Mesenchymal stem cell (in vitro differentiated cells and primary cell): ENCODE data around the gene KIAA1191.

Experiments
- DNase-seq: peaks from one replicate; pipeline ENCODE4 v3.0.0-alpha.2; 2013
- H2AFZ ChIP-seq: one replicate; pipeline ENCODE4 v1.6.1; 2013; ENCODE audit warnings: low read depth, mild to moderate bottlenecking, control low read depth, inconsistent platforms, low read length, moderate library complexity
- H2AK5ac ChIP-seq: 2 replicates; pipeline ENCODE4 v1.6.1; 2013; ENCODE audit warnings: low read length, moderate library complexity, mild to moderate bottlenecking, inconsistent platforms; ENCODE audit not compliant: severe bottlenecking
- H2BK120ac ChIP-seq: one replicate; pipeline ENCODE4 v1.6.1; 2013; ENCODE audit warnings: low read depth, mild to moderate bottlenecking, inconsistent platforms, low read length, moderate library complexity
- H2BK12ac ChIP-seq, 2 experiments: one replicate each; pipeline ENCODE4 v1.6.1; 2013; ENCODE audit warnings: inconsistent platforms in 2 of 2, low read length in 2 of 2, mild to moderate bottlenecking in 2 of 2, moderate library complexity in 2 of 2, control low read depth in 1 of 2
- H2BK15ac ChIP-seq: one replicate; pipeline ENCODE4 v1.6.1; 2013; ENCODE audit warnings: mild to moderate bottlenecking, low read depth, inconsistent platforms; ENCODE audit not compliant: poor library complexity, severe bottlenecking
- H2BK5ac ChIP-seq: 2 replicates; pipeline ENCODE4 v1.6.1; 2013; ENCODE audit warnings: low read depth, mild to moderate bottlenecking, low read length, control low read depth, inconsistent platforms; ENCODE audit not compliant: poor library complexity, severe bottlenecking
- H3K14ac ChIP-seq, 2 experiments: one replicate each; pipeline ENCODE4 v1.6.1; 2013; ENCODE audit warnings: inconsistent platforms in 2 of 2, low read length in 2 of 2, control low read depth in 1 of 2, mild to moderate bottlenecking in 1 of 2, moderate library complexity in 1 of 2
- H3K18ac ChIP-seq, 2 experiments: one replicate each; pipeline ENCODE4 v1.6.1; 2013; ENCODE audit warnings: inconsistent platforms in 2 of 2, low read length in 2 of 2, control low read depth in 1 of 2, low read depth in 1 of 2, mild to moderate bottlenecking in 1 of 2
- H3K23ac ChIP-seq, 2 experiments: one replicate each; pipeline ENCODE4 v1.6.1; 2013; ENCODE audit warnings: inconsistent platforms in 2 of 2, low read length in 2 of 2, mild to moderate bottlenecking in 2 of 2, moderate library complexity in 2 of 2, control low read depth in 1 of 2
- H3K27ac ChIP-seq: 2 replicates; pipeline ENCODE4 v1.5.1; 2013; ENCODE audit warnings: mild to moderate bottlenecking, moderate library complexity, low read length, control low read depth, inconsistent platforms; ENCODE audit not compliant: poor library complexity, severe bottlenecking
- H3K27me3 ChIP-seq, 2 experiments: 2 replicates each; pipeline versions ENCODE4 v1.6.1 to v1.7.0; 2013; ENCODE audit warnings: low read length in 2 of 2, mild to moderate bottlenecking in 2 of 2, moderate library complexity in 2 of 2, control low read depth in 1 of 2, inconsistent platforms in 1 of 2; ENCODE audit not compliant: control insufficient read depth in 1 of 2, insufficient read depth in 1 of 2
- H3K36me3 ChIP-seq, 2 experiments: 2 replicates each; pipeline versions ENCODE4 v1.6.1 to v1.7.0; 2013; ENCODE audit warnings: low read length in 2 of 2, control low read depth in 1 of 2, inconsistent platforms in 1 of 2, low read depth in 1 of 2, mild to moderate bottlenecking in 1 of 2; ENCODE audit not compliant: insufficient read depth in 2 of 2, control insufficient read depth in 1 of 2
- H3K4ac ChIP-seq, 2 experiments: one replicate each; pipeline ENCODE4 v1.6.1; 2013; ENCODE audit warnings: inconsistent platforms in 2 of 2, low read length in 2 of 2, mild to moderate bottlenecking in 2 of 2, moderate library complexity in 2 of 2, control low read depth in 1 of 2, low read depth in 1 of 2
- H3K4me1 ChIP-seq: 2 replicates; pipeline ENCODE4 v1.6.1; 2013; ENCODE audit warnings: low read depth, low read length, control low read depth; ENCODE audit not compliant: control insufficient read depth, insufficient read depth
- H3K4me2 ChIP-seq: 2 replicates; pipeline ENCODE4 v1.6.1; 2013; ENCODE audit warnings: low read length, mild to moderate bottlenecking, inconsistent platforms; ENCODE audit not compliant: poor library complexity, severe bottlenecking
- H3K4me3 ChIP-seq, 2 experiments: 2 replicates each; pipeline versions ENCODE4 v1.5.1 to v1.7.0; 2013; ENCODE audit warnings: low read length in 2 of 2, mild to moderate bottlenecking in 2 of 2, control low read depth in 1 of 2, low read depth in 1 of 2; ENCODE audit not compliant: insufficient read depth in 1 of 2
- H3K79me1 ChIP-seq: replicated peaks from 2 replicates; pipeline ENCODE4 v1.6.1; 2013; ENCODE audit warnings: mild to moderate bottlenecking, control low read depth, low read length, inconsistent platforms; ENCODE audit not compliant: poor library complexity, severe bottlenecking
- H3K9ac ChIP-seq: 2 replicates; pipeline ENCODE4 v1.7.0; 2013; ENCODE audit warnings: mild to moderate bottlenecking, low read length, moderate library complexity
- H3K9me3 ChIP-seq: 2 replicates; pipeline ENCODE4 v1.7.0; 2013; ENCODE audit warnings: mild to moderate bottlenecking, low read length; ENCODE audit not compliant: control insufficient read depth
- H4K8ac ChIP-seq: one replicate; pipeline ENCODE4 v1.6.1; 2013; ENCODE audit warnings: inconsistent platforms, mild to moderate bottlenecking, low read length, moderate library complexity
- H4K91ac ChIP-seq: one replicate; pipeline ENCODE4 v1.6.1; 2013; ENCODE audit warnings: mild to moderate bottlenecking, low read length, inconsistent platforms
- WGBS: methylation state at CpG from one replicate; pipeline ENCODE4 v1.1.7; 2013; ENCODE audit warnings: mixed read lengths; 5-methylcytosine and 5-hydroxymethylcytosine counted together

KIAA1191 gene

DNA sequence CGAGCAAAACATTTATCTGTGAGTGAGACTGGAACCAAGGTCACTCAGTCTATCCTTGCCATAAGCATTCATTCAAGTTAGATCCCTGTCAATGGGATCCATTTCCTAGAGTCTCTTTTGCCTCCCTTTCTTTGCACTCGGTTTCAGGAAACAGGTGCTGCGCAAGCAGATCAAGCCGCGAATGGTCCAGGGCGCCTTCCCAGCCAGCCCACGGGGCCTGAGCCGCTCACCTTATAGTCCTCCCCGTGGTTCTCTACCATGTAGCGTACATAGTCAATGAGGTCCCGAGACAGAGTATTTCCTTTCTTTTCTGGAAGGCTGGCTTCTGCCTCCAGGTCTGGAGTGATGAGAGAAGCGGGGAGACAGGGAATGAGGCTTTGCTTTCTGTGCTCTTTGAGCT is 23.4 kb upstream of the KIAA1191 start:
- Histone ChIP-seq H4K91ac (no peak overlapping the region), H3K14ac (no peak overlapping the region), H2AFZ (no peak overlapping the region), H3K23ac (no peak overlapping the region), H3K18ac (no peak overlapping the region), H3K4me1 (peaks cover 5% of the 10 kb centered on the region), H3K36me3 (peaks cover 45 to 61% of the 10 kb centered on the region in 2 experiments), H3K27me3 (no peaks in the 10 kb centered on the region), H4K8ac (no peak overlapping the region), H2BK5ac (no peak overlapping the region), H2BK15ac (no peak overlapping the region), H3K9me3 (no peaks in the 10 kb centered on the region), H2AK5ac (no peak overlapping the region), H2BK120ac (no peak overlapping the region), H3K27ac (no peak overlapping the region), H2BK12ac (no peak overlapping the region), H3K4ac (no peak overlapping the region), H3K4me2 (no peak overlapping the region), H3K9ac (no peak overlapping the region), H3K79me1 (peaks cover 35% of the 10 kb centered on the region), H3K4me3 (no peak overlapping the region)
- DNase-seq: no peak
- 98% methylated on average over 12 of the region's 12 CpGs for WGBS

DNA sequence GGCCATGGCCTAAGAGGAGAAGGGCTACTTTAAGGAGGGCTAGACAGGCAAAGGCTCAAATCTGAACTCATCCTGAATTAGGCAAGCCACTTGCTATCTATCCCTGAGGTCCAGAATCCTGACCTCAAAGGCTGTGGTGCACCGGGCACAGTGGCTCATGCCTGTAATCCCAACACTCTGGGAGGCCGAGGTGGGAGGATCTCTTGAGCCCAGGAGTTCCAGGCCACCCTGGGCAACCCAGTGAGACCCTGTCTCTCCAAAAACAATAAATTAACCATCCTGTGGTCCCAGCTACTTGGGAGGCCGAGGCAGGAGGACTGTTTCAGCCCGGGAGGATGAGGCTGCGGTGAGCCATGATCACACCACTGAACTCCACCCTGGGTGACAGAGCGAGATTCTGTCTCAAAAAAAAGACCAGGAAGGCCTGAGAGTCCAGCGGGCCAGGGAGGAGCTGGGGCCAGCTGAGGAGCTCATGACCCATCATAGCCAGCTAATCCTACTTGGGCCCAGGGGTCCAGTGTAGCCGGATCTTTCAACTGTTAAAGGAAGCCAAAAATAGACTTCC is 22.9 kb upstream of the KIAA1191 start:
- Histone ChIP-seq H3K27me3 (no peaks in the 10 kb centered on the region), H3K27ac (no peak overlapping the region), H3K4me3 (no peak overlapping the region), H3K9ac (no peak overlapping the region), H2AFZ (no peak overlapping the region), H3K4me1 (peaks cover 5% of the 10 kb centered on the region), H3K23ac (no peak overlapping the region), H3K36me3 (peaks cover 45 to 67% of the 10 kb centered on the region in 2 experiments), H4K8ac (no peak overlapping the region), H2BK12ac (no peak overlapping the region), H2BK15ac (no peak overlapping the region), H4K91ac (no peak overlapping the region), H2AK5ac (no peak overlapping the region), H2BK5ac (no peak overlapping the region), H2BK120ac (no peak overlapping the region), H3K18ac (no peak overlapping the region), H3K9me3 (no peaks in the 10 kb centered on the region), H3K14ac (no peak overlapping the region), H3K79me1 (peaks cover 35% of the 10 kb centered on the region), H3K4ac (no peak overlapping the region), H3K4me2 (no peak overlapping the region)
- WGBS: 94% methylated on average over 8 of the region's 8 CpGs
- DNase-seq: no peak

DNA sequence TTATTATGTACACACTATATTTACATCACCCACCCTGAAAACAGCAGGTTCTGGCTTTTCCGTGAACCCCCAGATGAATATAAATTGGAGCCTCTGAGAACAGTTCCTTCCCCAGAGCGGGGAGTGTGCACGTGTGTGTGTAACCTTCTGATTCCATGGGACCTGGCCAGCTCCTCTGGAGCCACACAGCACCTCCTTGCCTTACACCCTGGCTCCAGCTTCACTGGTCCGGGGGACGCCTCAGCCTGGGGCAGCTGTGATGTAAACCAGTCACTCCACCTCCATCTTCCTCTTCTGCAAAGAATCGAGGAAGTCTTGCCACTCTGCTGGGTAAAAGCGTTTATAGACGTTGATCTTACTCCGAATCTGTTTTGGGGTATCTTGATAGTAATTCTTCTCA is 22.4 kb upstream of the KIAA1191 start:
- H3K4me1 ChIP-seq: peaks cover 5% of the 10 kb centered on the region
- no peak overlapping the region for H2BK12ac ChIP-seq
- no peak overlapping the region for H3K4ac ChIP-seq
- no peak overlapping the region for H3K27ac ChIP-seq
- 98% methylated on average over 7 of the region's 9 CpGs for WGBS
- peaks cover 35% of the 10 kb centered on the region for H3K79me1 ChIP-seq
- H3K23ac ChIP-seq: no peak overlapping the region
- H3K9ac ChIP-seq: no peak overlapping the region
- no peaks in the 10 kb centered on the region for H3K27me3 ChIP-seq
- H3K18ac ChIP-seq: no peak overlapping the region
- H3K4me3 ChIP-seq: no peak overlapping the region
- H2BK5ac ChIP-seq: no peak overlapping the region
- no peak overlapping the region for H2AK5ac ChIP-seq
- H2BK120ac ChIP-seq: no peak overlapping the region
- H3K36me3 ChIP-seq: peaks cover 45 to 70% of the 10 kb centered on the region in 2 experiments
- no peak overlapping the region for H2BK15ac ChIP-seq
- no peak overlapping the region for H3K14ac ChIP-seq
- H3K9me3 ChIP-seq: no peaks in the 10 kb centered on the region
- H4K8ac ChIP-seq: no peak overlapping the region
- no peak for DNase-seq
- H2AFZ ChIP-seq: no peak overlapping the region
- H4K91ac ChIP-seq: no peak overlapping the region
- H3K4me2 ChIP-seq: no peak overlapping the region

DNA sequence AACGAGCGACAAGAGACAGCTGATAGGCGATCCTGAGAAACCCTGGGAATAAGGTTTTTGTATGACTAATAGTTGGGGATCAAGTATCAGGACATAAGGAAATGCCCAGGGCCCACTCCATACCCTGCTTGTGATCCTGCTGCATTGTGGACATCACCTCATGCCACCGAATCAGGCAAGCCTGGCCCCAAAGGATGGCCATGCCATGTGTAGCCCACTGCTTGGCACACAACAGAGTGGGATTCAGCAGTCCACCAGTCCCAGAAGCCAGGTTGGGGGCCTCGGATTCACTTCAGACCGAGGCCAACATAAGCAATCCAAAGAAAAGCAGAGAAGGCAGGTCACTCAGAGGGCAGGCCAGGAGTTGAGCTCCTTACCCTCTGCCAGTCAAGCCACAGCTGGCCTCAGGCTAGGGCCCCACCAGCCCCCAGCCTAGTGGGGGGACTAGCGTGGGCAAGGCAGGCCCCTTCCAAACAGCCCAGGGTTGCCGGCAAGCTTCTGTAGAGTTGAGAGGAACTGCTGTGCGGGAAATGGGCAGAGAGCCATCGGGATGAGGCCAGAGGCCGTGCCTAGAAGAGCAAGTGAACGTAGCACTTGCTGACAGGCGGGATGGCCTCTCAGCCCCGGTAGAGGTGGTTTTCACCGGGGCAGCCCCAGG is 21.8 kb upstream of the KIAA1191 start:
- Histone ChIP-seq H2BK15ac (no peak overlapping the region), H3K14ac (no peak overlapping the region), H2BK5ac (no peak overlapping the region), H2AK5ac (no peak overlapping the region), H3K9me3 (no peaks in the 10 kb centered on the region), H3K27me3 (no peaks in the 10 kb centered on the region), H3K9ac (no peak overlapping the region), H3K4ac (no peak overlapping the region), H2AFZ (no peak overlapping the region), H3K18ac (no peak overlapping the region), H3K27ac (no peak overlapping the region), H4K91ac (no peak overlapping the region), H2BK12ac (no peak overlapping the region), H3K4me2 (no peak overlapping the region), H3K79me1 (peaks cover 35% of the 10 kb centered on the region), H2BK120ac (no peak overlapping the region), H3K4me1 (peaks cover 5% of the 10 kb centered on the region), H3K36me3 (peaks cover 45 to 70% of the 10 kb centered on the region in 2 experiments), H4K8ac (no peak overlapping the region), H3K23ac (no peak overlapping the region), H3K4me3 (no peak overlapping the region)
- WGBS: 97% methylated on average over 13 of the region's 15 CpGs
- DNase-seq: no peak
